Caco-2 (cell line): ENCODE measurements around the gene OR2AP1. TPM values are rescaled to one million over a fixed set of nuclear protein-coding genes. Genes with fewer than 3 reads are reported as not detected.
A peak's percentile ranks its signal among the peaks of the same experiment; 100 is the strongest.

Source experiments
- BruUV-seq: library from RNA; stranded (reverse); fragments of 400-500 nt; replicated peaks from 2 replicates; lab custom pipeline; 2021; lab: Mats Ljungman, UMichigan
- CTCF ChIA-PET: fragments of 300-600 bp; sonication (Branson Sonifier 250); formaldehyde crosslinking; loops from one replicate; lab custom pipeline; 2022; ENCODE audit warnings: antibody characterized with exemption; lab: Charles Lee
- POLR2A ChIA-PET: fragments of 300-600 bp; sonication (Branson Sonifier 250); formaldehyde crosslinking; loops from one replicate; lab custom pipeline; 2022; ENCODE audit warnings: antibody characterized with exemption; lab: Charles Lee
- DNase-seq, 2 experiments: peaks; one replicate each; pipeline versions ENCODE4 v3.0.0 to v3.0.0-alpha.2; 2020 to 2022
- H3K27me3 ChIP-seq: replicated peaks from 2 replicates; pipeline ENCODE4 v1.6.0; 2011; ENCODE audit warnings: low read length; ENCODE audit not compliant: control insufficient read depth, insufficient read depth
- H3K36me3 ChIP-seq: 2 replicates; pipeline ENCODE4 v1.5.1; 2011; ENCODE audit warnings: low read length; ENCODE audit not compliant: control insufficient read depth, insufficient read depth
- H3K4me1 ChIP-seq: fragments of 250-450 bp; sonication (Bioruptor Pico); 2 replicates; pipeline ENCODE4 v1.5.1; 2020; ENCODE audit warnings: mild to moderate bottlenecking
- H3K4me3 ChIP-seq: 2 replicates; pipeline ENCODE4 v1.5.1; 2011; ENCODE audit warnings: low read depth, mild to moderate bottlenecking, control low read depth, low read length
- H3K9me3 ChIP-seq: fragments of 250-450 bp; sonication (Bioruptor Pico); 2 replicates; pipeline ENCODE4 v1.5.1; 2020; ENCODE audit warnings: mild to moderate bottlenecking, moderate library complexity
- H3K27ac Mint-ChIP-seq: one replicate; pipeline ENCODE4 v1.8.0; 2022; ENCODE audit warnings: mixed read lengths; ENCODE audit not compliant: unreplicated experiment
- H3K27me3 Mint-ChIP-seq: one replicate; pipeline ENCODE4 v1.8.0; 2022; ENCODE audit warnings: mixed read lengths; ENCODE audit not compliant: insufficient read depth, unreplicated experiment
- H3K36me3 Mint-ChIP-seq: one replicate; pipeline ENCODE4 v1.8.0; 2022; ENCODE audit warnings: mild to moderate bottlenecking, mixed read lengths; ENCODE audit not compliant: insufficient read depth, unreplicated experiment
- H3K4me1 Mint-ChIP-seq: one replicate; pipeline ENCODE4 v1.8.0; 2022; ENCODE audit warnings: low read depth, mixed read lengths; ENCODE audit not compliant: unreplicated experiment
- H3K4me3 Mint-ChIP-seq: one replicate; pipeline ENCODE4 v1.8.0; 2022; ENCODE audit warnings: mild to moderate bottlenecking, moderate library complexity, mixed read lengths; ENCODE audit not compliant: unreplicated experiment
- H3K9me3 Mint-ChIP-seq: one replicate; pipeline ENCODE4 v1.8.0; 2022; ENCODE audit warnings: mixed read lengths; ENCODE audit not compliant: unreplicated experiment
- intact Hi-C: fragments of 100-400 bp; cut with micrococcal nuclease; formaldehyde crosslinking; loops from one replicate; pipeline ENCODE4 v1.10.0; 2022; ENCODE audit not compliant: unreplicated experiment
- total RNA-seq: library from RNA; stranded (reverse); gene quantifications from 2 replicates; pipeline ENCODE4 v1.2.3, GENCODE V29; 2022
- TF ChIP-seq, protein P1 (sequence below), 2 experiments: fragments of 200-600 bp in 1 of 2; IDR thresholded peaks; 1 replicate in 1 of 2; 2 replicates in 1 of 2; pipeline versions ENCODE4 v1.5.1 to v1.8.0; 2011 to 2022; ENCODE audit warnings: antibody characterized with exemption in 1 of 2, control low read depth in 1 of 2, inconsistent platforms in 1 of 2, low read depth in 1 of 2, low read length in 1 of 2, mild to moderate bottlenecking in 1 of 2, moderate library complexity in 1 of 2; ENCODE audit not compliant: insufficient read depth in 1 of 2, severe bottlenecking in 1 of 2, unreplicated experiment in 1 of 2

OR2AP1 gene
- total RNA-seq, 1 experiment from 2014 or later, result not detected

DNA sequence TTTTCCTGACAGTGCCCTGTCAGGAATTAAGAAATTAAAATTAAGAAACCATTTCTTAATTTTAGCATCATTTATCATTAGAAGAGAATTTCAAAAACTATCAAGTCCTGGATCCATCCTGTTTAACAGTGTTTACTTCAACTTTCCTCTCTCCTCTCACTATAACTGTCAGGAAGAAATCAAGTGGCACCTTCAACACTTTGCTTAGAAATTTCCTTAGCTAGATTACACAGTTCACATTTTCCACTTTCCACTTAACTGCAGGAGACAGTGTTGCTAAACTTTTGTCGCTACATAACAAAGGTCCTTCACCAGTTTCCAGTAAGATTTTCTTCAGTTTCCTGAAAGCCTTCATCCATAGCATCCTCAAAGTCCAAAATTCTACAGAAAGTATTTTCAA lies 42.5 kb downstream of the OR2AP1 start:
- H3K4me1 ChIP-seq, result no peaks in the 10 kb centered on the region; the same call in 1 of the 2 replicates
- peaks cover 3% of the 10 kb centered on the region; the same call in 1 of the 2 replicates for H3K9me3 ChIP-seq
- no peaks in the 10 kb centered on the region for H3K27me3 Mint-ChIP-seq
- H3K9me3 Mint-ChIP-seq, result peaks cover 44% of the 10 kb centered on the region
- H3K36me3 ChIP-seq, result peaks cover 3% of the 10 kb centered on the region
- H3K4me3 ChIP-seq, result no peak overlapping the region
- H3K27me3 ChIP-seq, result no peaks in the 10 kb centered on the region
- TF ChIP-seq, protein P1, sequence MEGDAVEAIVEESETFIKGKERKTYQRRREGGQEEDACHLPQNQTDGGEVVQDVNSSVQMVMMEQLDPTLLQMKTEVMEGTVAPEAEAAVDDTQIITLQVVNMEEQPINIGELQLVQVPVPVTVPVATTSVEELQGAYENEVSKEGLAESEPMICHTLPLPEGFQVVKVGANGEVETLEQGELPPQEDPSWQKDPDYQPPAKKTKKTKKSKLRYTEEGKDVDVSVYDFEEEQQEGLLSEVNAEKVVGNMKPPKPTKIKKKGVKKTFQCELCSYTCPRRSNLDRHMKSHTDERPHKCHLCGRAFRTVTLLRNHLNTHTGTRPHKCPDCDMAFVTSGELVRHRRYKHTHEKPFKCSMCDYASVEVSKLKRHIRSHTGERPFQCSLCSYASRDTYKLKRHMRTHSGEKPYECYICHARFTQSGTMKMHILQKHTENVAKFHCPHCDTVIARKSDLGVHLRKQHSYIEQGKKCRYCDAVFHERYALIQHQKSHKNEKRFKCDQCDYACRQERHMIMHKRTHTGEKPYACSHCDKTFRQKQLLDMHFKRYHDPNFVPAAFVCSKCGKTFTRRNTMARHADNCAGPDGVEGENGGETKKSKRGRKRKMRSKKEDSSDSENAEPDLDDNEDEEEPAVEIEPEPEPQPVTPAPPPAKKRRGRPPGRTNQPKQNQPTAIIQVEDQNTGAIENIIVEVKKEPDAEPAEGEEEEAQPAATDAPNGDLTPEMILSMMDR (IDR thresholded peaks at IDR 0.05; ENCODE audit: insufficient read depth in 1 of 2, low read depth in 1 of 2, low read length in 1 of 2, severe bottlenecking in 1 of 2, unreplicated experiment in 1 of 2), result no peak
- no peak overlapping the region for H3K4me3 Mint-ChIP-seq
- H3K4me1 Mint-ChIP-seq, result peaks cover 3% of the 10 kb centered on the region
- intact Hi-C loops, result no loop called here
- no peak for DNase-seq
- no peak overlapping the region for H3K27ac Mint-ChIP-seq
- POLR2A ChIA-PET, result no interaction called here
- H3K36me3 Mint-ChIP-seq, result no peaks in the 10 kb centered on the region
- CTCF ChIA-PET, result interaction anchor here (0.6 kb wide), 1 partner anchor 91 kb away, joined by 3 read pairs; no protein-coding TSS in a partner anchor
- no TSS peak for BruUV-seq

GRCh38 chr12:55619354-55620138 lies 47.3 kb downstream of the OR2AP1 start:
- no TSS peak for BruUV-seq
- H3K27me3 ChIP-seq, result no peaks in the 10 kb centered on the region
- no peak overlapping the region for H3K4me3 Mint-ChIP-seq
- peaks cover 10% of the 10 kb centered on the region for H3K4me1 Mint-ChIP-seq
- peaks cover 33% of the 10 kb centered on the region for H3K9me3 Mint-ChIP-seq
- H3K36me3 Mint-ChIP-seq, result no peaks in the 10 kb centered on the region
- peaks cover 3% of the 10 kb centered on the region; the same call in 1 of the 2 replicates for H3K9me3 ChIP-seq
- TF ChIP-seq, protein P1 (IDR thresholded peaks at IDR 0.05; ENCODE audit: insufficient read depth in 1 of 2, low read depth in 1 of 2, low read length in 1 of 2, severe bottlenecking in 1 of 2, unreplicated experiment in 1 of 2), result peak; percentile 54 to 75
- ChIA-PET CTCF (interaction anchor here (1.0 to 1.5 kb wide), 4 partner anchors 120 to 431 kb away, joined by 4 to 6 read pairs (median 4); no protein-coding TSS in a partner anchor), POLR2A (no interaction called here)
- intact Hi-C loops, result loop anchor here (1.0 kb wide), 4 partner anchors 102 to 430 kb away; no protein-coding TSS in a partner anchor
- DNase-seq, result peak; percentile 68 to 88
- no peaks in the 10 kb centered on the region for H3K36me3 ChIP-seq
- no peaks in the 10 kb centered on the region for H3K4me1 ChIP-seq
- no peak overlapping the region for H3K4me3 ChIP-seq
- no peaks in the 10 kb centered on the region for H3K27me3 Mint-ChIP-seq
- H3K27ac Mint-ChIP-seq, result peak overlapping the region; percentile 31

DNA sequence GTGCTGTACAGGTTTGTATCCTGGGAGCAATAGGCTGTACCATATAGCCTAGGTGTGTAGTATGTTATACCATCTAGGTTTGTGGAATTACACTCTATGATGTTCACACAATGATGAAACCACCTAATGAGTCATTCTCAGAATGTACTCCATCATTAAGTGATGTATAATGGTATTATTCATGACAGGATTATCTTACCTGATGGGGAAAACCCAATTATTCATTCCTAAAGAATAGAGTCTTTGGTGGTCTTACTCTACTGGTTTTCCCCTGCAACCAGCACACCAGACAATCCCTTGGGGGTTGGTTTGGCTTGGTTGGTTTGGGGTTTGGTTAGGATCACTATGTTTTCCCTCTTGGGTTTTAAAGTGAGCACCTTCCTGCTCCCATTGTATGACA lies 51.8 kb downstream of the OR2AP1 start:
- POLR2A ChIA-PET, result no interaction called here
- intact Hi-C loops, result no loop called here
- Mint-ChIP-seq H3K27ac (no peak overlapping the region), H3K4me3 (no peak overlapping the region), H3K4me1 (peaks cover 10% of the 10 kb centered on the region), H3K27me3 (no peaks in the 10 kb centered on the region), H3K36me3 (no peaks in the 10 kb centered on the region), H3K9me3 (peaks cover 7% of the 10 kb centered on the region)
- Histone ChIP-seq H3K4me3 (no peak overlapping the region), H3K4me1 (no peaks in the 10 kb centered on the region), H3K27me3 (no peaks in the 10 kb centered on the region), H3K36me3 (no peaks in the 10 kb centered on the region), H3K9me3 (no peaks in the 10 kb centered on the region)
- no TSS peak for BruUV-seq
- CTCF ChIA-PET, result no interaction called here
- TF ChIP-seq, protein P1 (IDR thresholded peaks at IDR 0.05; ENCODE audit: insufficient read depth in 1 of 2, low read depth in 1 of 2, low read length in 1 of 2, severe bottlenecking in 1 of 2, unreplicated experiment in 1 of 2), result no peak
- DNase-seq, result no peak

Other genes with a start within 250 kb of the OR2AP1 start
- not detected in 2 replicates for gene OR6C3, start 241.7 kb upstream of the OR2AP1 start, total RNA-seq
- gene OR6C75, start 209.5 kb upstream of the OR2AP1 start, total RNA-seq, result not detected in 2 replicates
- not detected in 2 replicates for gene OR6C65, start 171.9 kb upstream of the OR2AP1 start, total RNA-seq
- gene OR6C76, start 146.2 kb upstream of the OR2AP1 start, total RNA-seq, result not detected in 2 replicates
- gene OR6C2, start 128.4 kb upstream of the OR2AP1 start, total RNA-seq, result not detected in 2 replicates
- gene OR6C70, start 102.3 kb upstream of the OR2AP1 start, total RNA-seq, result not detected in 2 replicates
- gene OR6C68, start 80.1 kb upstream of the OR2AP1 start, total RNA-seq, result not detected in 2 replicates
- gene OR6C4, start 22.9 kb upstream of the OR2AP1 start, total RNA-seq, result not detected in 2 replicates
- gene OR10P1, start 64.4 kb downstream of the OR2AP1 start, total RNA-seq, result not detected in 2 replicates
- 46.1 and 47.0 TPM in 2 replicates for gene ITGA7, start 135.4 kb downstream of the OR2AP1 start, total RNA-seq
- 59.4 and 73.7 TPM in 2 replicates for gene BLOC1S1, start 143.6 kb downstream of the OR2AP1 start, total RNA-seq
- gene RDH5, start 147.9 kb downstream of the OR2AP1 start, total RNA-seq, result 6.0 and 9.7 TPM in 2 replicates
- 947 and 983 TPM in 2 replicates for gene CD63, start 156.5 kb downstream of the OR2AP1 start, total RNA-seq
- 11.0 and 13.3 TPM in 2 replicates for gene GDF11, start 170.7 kb downstream of the OR2AP1 start, total RNA-seq
- gene SARNP, start 245.3 kb downstream of the OR2AP1 start, total RNA-seq, result 70.9 and 77.6 TPM in 2 replicates
- gene ORMDL2, start 245.6 kb downstream of the OR2AP1 start, total RNA-seq, result 44.0 and 48.3 TPM in 2 replicates